HepG2 (cell line): ENCODE results near the gene TTLL11. TPM values are rescaled to one million over a fixed set of nuclear protein-coding genes. Genes with fewer than 3 reads are reported as not detected.

Experiments used
- ATAC-seq: fragments of 200-7000 bp; cut with Tn5 transposase; 3 replicates; pipeline ENCODE4 v1.9.1; 2020; ENCODE audit warnings: mild to moderate bottlenecking, moderate library complexity
- BruUV-seq: library from RNA; stranded (reverse); fragments of 400-500 nt; replicated peaks from 2 replicates; lab custom pipeline; 2021; lab: Mats Ljungman, UMichigan
- CTCF ChIA-PET: fragments of 300-600 bp; formaldehyde crosslinking; extraction: SDS; loops from one replicate; lab custom pipeline; 2021; ENCODE audit warnings: low total read pairs, inconsistent platforms, low intra/inter-chr PET ratio; lab: Yijun Ruan, JAX
- POLR2A ChIA-PET: fragments of 350-600 bp; sonication (Branson Sonifier 250); formaldehyde crosslinking; loops from one replicate; lab custom pipeline; 2020; ENCODE audit warnings: antibody characterized with exemption, inconsistent platforms; lab: Yijun Ruan, JAX
- DNase-seq: peaks from one replicate; pipeline ENCODE4 v3.0.0-alpha.2; 2015; ENCODE audit warnings: low spot score
- FAIRE-seq: peaks from 3 replicates; lab custom pipeline; 2011; peaks lifted over from hg19 to GRCh38; lab: Jason Lieb, UNC
- H2AFZ ChIP-seq: one replicate; pipeline ENCODE4 v1.6.1; 2011; ENCODE audit warnings: low read length, inconsistent platforms
- H3K27ac ChIP-seq: fragments of 300-600 bp; 3 replicates; pipeline ENCODE4 v1.8.0; 2011; ENCODE audit warnings: mixed run types, mild to moderate bottlenecking, mixed read lengths, low read length, inconsistent platforms; ENCODE audit not compliant: insufficient read depth; ENCODE audit errors: extremely low read length
- H3K27me3 ChIP-seq, 2 experiments: fragments of 200-600 bp in 1 of 2; 2 replicates in 1 of 2; 3 replicates in 1 of 2; pipeline versions ENCODE4 v1.6.0 to v1.8.0; 2011; ENCODE audit warnings: low read length in 2 of 2, mild to moderate bottlenecking in 2 of 2, moderate library complexity in 2 of 2, inconsistent platforms in 1 of 2; ENCODE audit not compliant: insufficient read depth in 2 of 2, control insufficient read depth in 1 of 2
- H3K36me3 ChIP-seq, 2 experiments: fragments of 200-600 bp in 1 of 2; replicated peaks in 1 of 2; 2 replicates in 1 of 2; 3 replicates in 1 of 2; pipeline versions ENCODE4 v1.5.1 to v1.8.0; 2011; ENCODE audit warnings: low read length in 2 of 2, inconsistent platforms in 1 of 2; ENCODE audit not compliant: insufficient read depth in 2 of 2, control insufficient read depth in 1 of 2
- H3K4me1 ChIP-seq: 2 replicates; pipeline ENCODE4 v1.5.1; 2012; ENCODE audit warnings: low read length, inconsistent platforms; ENCODE audit not compliant: insufficient read depth
- H3K4me2 ChIP-seq: 2 replicates; pipeline ENCODE4 v1.6.0; 2011; ENCODE audit warnings: low read depth, low read length, inconsistent platforms
- H3K4me3 ChIP-seq, 3 experiments: fragments of 200-600 bp in 1 of 3; sonication (generic), shearing (Covaris generic) in 1 of 3; replicated peaks in 1 of 3; 2 replicates each; pipeline ENCODE4 v1.5.1; 2011 to 2016; ENCODE audit warnings: low read length in 3 of 3, inconsistent platforms in 2 of 3, low read depth in 2 of 3, mild to moderate bottlenecking in 2 of 3, control low read depth in 1 of 3, mixed read lengths in 1 of 3; ENCODE audit not compliant: insufficient read depth in 1 of 3
- H3K79me2 ChIP-seq: one replicate; pipeline ENCODE4 v1.6.1; 2011; ENCODE audit warnings: low read length, inconsistent platforms; ENCODE audit not compliant: insufficient read depth
- H3K9ac ChIP-seq: 2 replicates; pipeline ENCODE4 v1.6.0; 2011; ENCODE audit warnings: mild to moderate bottlenecking, low read depth, low read length, inconsistent platforms; ENCODE audit not compliant: insufficient read depth
- H3K9me3 ChIP-seq: 2 replicates; pipeline ENCODE4 v1.5.1; 2012; ENCODE audit warnings: mild to moderate bottlenecking, low read length
- H4K20me1 ChIP-seq: 2 replicates; pipeline ENCODE4 v1.6.0; 2011; ENCODE audit warnings: inconsistent platforms, mild to moderate bottlenecking, low read length, moderate library complexity; ENCODE audit not compliant: insufficient read depth
- ARHGAP35 ChIP-seq: sonication (generic); formaldehyde crosslinking; IDR thresholded peaks from 2 replicates; pipeline ENCODE4 v1.9.0; 2022; ENCODE audit warnings: mild to moderate bottlenecking, inconsistent platforms, moderate library complexity, missing genetic modification reagents, borderline replicate concordance
- ATF7-NPFF ChIP-seq: sonication (generic); formaldehyde crosslinking; IDR thresholded peaks from 2 replicates; pipeline ENCODE4 v1.8.1; 2023; ENCODE audit warnings: mild to moderate bottlenecking, low read depth, missing genetic modification reagents, moderate library complexity
- ELF4 ChIP-seq: sonication (generic); formaldehyde crosslinking; IDR thresholded peaks from 2 replicates; pipeline ENCODE4 v1.5.0; 2020; ENCODE audit warnings: missing genetic modification reagents, mild to moderate bottlenecking, moderate library complexity, borderline replicate concordance
- FOXA1 ChIP-seq, 2 experiments: fragments of 450-650 bp in 1 of 2; sonication (generic) in 1 of 2; formaldehyde crosslinking in 1 of 2; IDR thresholded peaks; 2 replicates each; pipeline versions ENCODE4 v1.4.0 to v1.6.1; 2016 to 2020; ENCODE audit warnings: missing genetic modification reagents in 1 of 2
- FOXJ3 ChIP-seq: sonication (generic); formaldehyde crosslinking; IDR thresholded peaks from 2 replicates; pipeline ENCODE4 v1.4.0; 2020; ENCODE audit warnings: missing genetic modification reagents, mild to moderate bottlenecking, borderline replicate concordance
- GLI4 ChIP-seq: sonication (generic); formaldehyde crosslinking; IDR thresholded peaks from 2 replicates; pipeline ENCODE4 v1.5.1; 2020; ENCODE audit warnings: missing genetic modification reagents, mild to moderate bottlenecking, moderate library complexity, borderline replicate concordance
- HNF4A ChIP-seq: sonication (generic); formaldehyde crosslinking; IDR thresholded peaks from 2 replicates; pipeline ENCODE4 v1.4.0; 2020; ENCODE audit warnings: missing genetic modification reagents
- HNRNPL ChIP-seq: fragments of 200-400 bp; formaldehyde crosslinking; IDR thresholded peaks from 2 replicates; pipeline ENCODE4 v1.6.1; 2017; ENCODE audit warnings: mild to moderate bottlenecking, low read depth, low read length
- IKZF5 ChIP-seq: IDR thresholded peaks from 2 replicates; pipeline ENCODE4 v1.6.1; 2018; ENCODE audit warnings: missing genetic modification reagents, mild to moderate bottlenecking, missing compliant biosample characterization
- KDM3A ChIP-seq: IDR thresholded peaks from 2 replicates; pipeline ENCODE4 v1.6.1; 2018; ENCODE audit warnings: low read depth, missing compliant biosample characterization
- PHB2 ChIP-seq: fragments of 450-650 bp; IDR thresholded peaks from 2 replicates; pipeline ENCODE4 v1.6.1; 2018; ENCODE audit not compliant: partially characterized antibody
- RARA ChIP-seq: IDR thresholded peaks from 2 replicates; pipeline ENCODE4 v1.6.1; 2016; ENCODE audit warnings: missing genetic modification reagents, missing compliant biosample characterization
- SKIL ChIP-seq: sonication (generic); formaldehyde crosslinking; IDR thresholded peaks from 2 replicates; pipeline ENCODE4 v1.8.0; 2022; ENCODE audit warnings: missing genetic modification reagents, mild to moderate bottlenecking, moderate library complexity, borderline replicate concordance
- SRSF1 ChIP-seq: fragments of 200-400 bp; formaldehyde crosslinking; optimal IDR thresholded peaks from 2 replicates; pipeline ENCODE3; 2017; ENCODE audit warnings: mild to moderate bottlenecking, low read depth, low read length, moderate library complexity
- TRIM22 ChIP-seq: fragments of 450-650 bp; IDR thresholded peaks from 2 replicates; pipeline ENCODE4 v1.6.1; 2017
- ZBTB25 ChIP-seq: IDR thresholded peaks from 2 replicates; pipeline ENCODE4 v1.6.1; 2018; ENCODE audit warnings: missing genetic modification reagents
- ZNF546 ChIP-seq: sonication (generic); formaldehyde crosslinking; conservative IDR thresholded peaks from 2 replicates; pipeline ENCODE4 v1.8.1; 2023; ENCODE audit warnings: mild to moderate bottlenecking, missing genetic modification reagents
- ZNF564 ChIP-seq: sonication (generic); formaldehyde crosslinking; IDR thresholded peaks from 2 replicates; pipeline ENCODE4 v1.8.1; 2023; ENCODE audit warnings: mild to moderate bottlenecking, missing genetic modification reagents
- ZNF567 ChIP-seq: sonication (generic); formaldehyde crosslinking; IDR thresholded peaks from 2 replicates; pipeline ENCODE4 v1.8.1; 2023; ENCODE audit warnings: mild to moderate bottlenecking, missing genetic modification reagents, borderline replicate concordance
- ZNF816 ChIP-seq: sonication (generic); formaldehyde crosslinking; IDR thresholded peaks from 2 replicates; pipeline ENCODE4 v1.8.0; 2022; ENCODE audit warnings: missing genetic modification reagents, mild to moderate bottlenecking, borderline replicate concordance
- WGBS: methylation state at CpG from one replicate; pipeline ENCODE4 v1.1.6; 2017; ENCODE audit warnings: low lambda C conversion rate; 5-methylcytosine and 5-hydroxymethylcytosine counted together
- in situ Hi-C: cut with HindIII; loops from 2 replicates; pipeline ENCODE4 v1.10.0; 2017; ENCODE audit warnings: low pct_unique_long_range_greater_than_20kb; ENCODE audit not compliant: extremely low pct_ligation_motif_present
- intact Hi-C: fragments of 100-400 bp; cut with micrococcal nuclease; formaldehyde crosslinking; loops from one replicate; pipeline ENCODE4 v1.10.0; 2022; ENCODE audit not compliant: unreplicated experiment
- polyA plus RNA-seq, 8 experiments: library from polyadenylated mRNA; depleted of rRNA in 3 of 8; stranded (reverse) in 7 of 8; unstranded in 1 of 8; fragments of >200 nt; fragmentation: Illumina TruSeq in 4 of 8; extraction: Trizol in 4 of 8; gene quantifications; 2 replicates each; pipeline versions ENCODE4 v1.2.1 to v1.2.3, GENCODE V29; 2011 to 2016; ENCODE audit warnings: low read depth in 4 of 8, missing spikeins in 1 of 8, mixed read lengths in 1 of 8; ENCODE audit not compliant: insufficient read depth in 1 of 8
- total RNA-seq, 5 experiments: library from RNA; depleted of rRNA; stranded (reverse); fragments of >200 nt; fragmentation: Illumina TruSeq; extraction: Trizol; gene quantifications; 2 replicates each; pipeline ENCODE4 v1.2.3, GENCODE V29; 2016; ENCODE audit warnings: low read depth in 1 of 5

TTLL11 gene
- total and polyA plus RNA-seq, 2 of the 13 experiments (the other 11 are each of a cell fraction or from before 2014, with no cell fraction given): 4.5 to 5.2 TPM

- TF ChIP-seq SRSF1: no peak
- TF ChIP-seq ZBTB25 (CRISPR knock-in tag): no peak
- TF ChIP-seq TRIM22: no peak
- no peak for TF ChIP-seq PHB2
- TF ChIP-seq ATF7-NPFF: no peak
- no peak for TF ChIP-seq IKZF5
Measured at GRCh38 chr9:122028089-122028488, 65.0 kb downstream of the TTLL11 start (continued).

GRCh38 chr9:122020398-122020797 is 72.7 kb downstream of the TTLL11 start:
- no peak overlapping the region for H3K4me3 ChIP-seq
- intact Hi-C loops (no loop called here), in situ Hi-C loops (no loop called here)
- POLR2A ChIA-PET: no interaction called here
- BruUV-seq: no TSS peak
- no peaks in the 10 kb centered on the region for H3K36me3 ChIP-seq
- FAIRE-seq: no peak
- H3K9ac ChIP-seq: no peak overlapping the region
- CTCF ChIA-PET: no interaction called here
- H3K4me2 ChIP-seq: no peak overlapping the region
- no peaks in the 10 kb centered on the region for H4K20me1 ChIP-seq
- ATAC-seq: no peak
- H3K27ac ChIP-seq: no peak overlapping the region
- no peak for DNase-seq
- H2AFZ ChIP-seq: no peak overlapping the region
- H3K4me1 ChIP-seq: no peaks in the 10 kb centered on the region
- H3K79me2 ChIP-seq: no peaks in the 10 kb centered on the region
- WGBS: 71% methylated on average over 2 of the region's 2 CpGs
- H3K27me3 ChIP-seq: no peaks in the 10 kb centered on the region
- H3K9me3 ChIP-seq: peaks cover 8% of the 10 kb centered on the region; the same call in 1 of the 2 replicates
- TF ChIP-seq FOXJ3 (CRISPR knock-in tag) (no peak), FOXA1 (IDR thresholded peaks at IDR 0.05) (no peak), FOXA1 (CRISPR knock-in tag; IDR thresholded peaks at IDR 0.05) (no peak), RARA (CRISPR knock-in tag) (no peak), ELF4 (CRISPR knock-in tag) (no peak), ZNF816 (CRISPR knock-in tag) (no peak), HNRNPL (no peak), ARHGAP35 (CRISPR knock-in tag) (no peak), GLI4 (CRISPR knock-in tag) (no peak), KDM3A (no peak), ZNF567 (no peak), SKIL (CRISPR knock-in tag) (no peak), ZNF546 (CRISPR knock-in tag) (no peak), ZNF564 (CRISPR knock-in tag) (no peak), HNF4A (no peak)
